Measurements from ENCODE around the gene ACOT11.
"Not testable (repeated sequence)": the region's sequence is repeated elsewhere in the genome, so short reads cannot be mapped to it uniquely, and the experiment has no call there.

The ACOT11 gene

DNA sequence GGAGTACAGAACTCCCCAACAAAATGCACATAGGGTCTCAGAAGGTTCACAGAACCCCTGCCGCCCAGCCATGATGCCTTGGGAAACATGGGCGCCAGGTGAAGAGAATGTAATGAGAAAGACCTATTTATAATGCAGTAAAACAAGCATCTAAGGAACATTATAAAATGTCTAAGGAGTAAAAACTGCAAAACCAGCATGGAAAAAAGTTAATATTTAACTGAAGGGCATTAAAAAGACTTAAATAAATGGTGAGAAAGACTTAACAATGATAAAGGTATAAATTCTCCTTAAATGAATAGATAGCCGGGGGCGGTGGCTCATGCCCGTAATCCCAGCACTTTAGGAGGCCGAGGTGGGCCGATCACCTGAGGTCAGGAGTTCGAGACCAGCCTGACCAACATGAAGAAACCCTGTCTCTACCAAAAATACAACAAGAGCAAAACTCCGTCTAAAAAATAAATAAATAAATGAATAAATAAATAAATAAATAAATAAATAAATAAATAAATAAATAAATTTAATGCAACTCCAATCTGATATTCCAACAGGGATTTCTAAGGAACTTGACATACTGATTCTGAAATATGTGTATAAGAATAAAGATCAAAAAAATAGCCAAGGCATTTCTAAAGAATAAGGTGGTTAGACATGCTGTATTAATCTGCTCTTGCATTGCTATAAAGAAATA is 27.3 kb upstream of the ACOT11 start (continued):
- no peak for TF ChIP-seq ZNF354C (tag by site-specific recombination; IDR thresholded peaks at IDR 0.05; ENCODE audit: borderline replicate concordance, low read depth)
- no peak for TF ChIP-seq ZNF350 (tag by site-specific recombination; IDR thresholded peaks at IDR 0.05)
- TF ChIP-seq ZNF175 (tag by site-specific recombination; IDR thresholded peaks at IDR 0.05) = no peak
- no peak for TF ChIP-seq ZNF776 (tag by site-specific recombination; IDR thresholded peaks at IDR 0.05; ENCODE audit: borderline replicate concordance)
- TF ChIP-seq ZNF623 (tag by site-specific recombination; IDR thresholded peaks at IDR 0.05) = peak; percentile 51
- no peak for TF ChIP-seq PRDM1 (tag by site-specific recombination; IDR thresholded peaks at IDR 0.05)
- TF ChIP-seq, protein P1, sequence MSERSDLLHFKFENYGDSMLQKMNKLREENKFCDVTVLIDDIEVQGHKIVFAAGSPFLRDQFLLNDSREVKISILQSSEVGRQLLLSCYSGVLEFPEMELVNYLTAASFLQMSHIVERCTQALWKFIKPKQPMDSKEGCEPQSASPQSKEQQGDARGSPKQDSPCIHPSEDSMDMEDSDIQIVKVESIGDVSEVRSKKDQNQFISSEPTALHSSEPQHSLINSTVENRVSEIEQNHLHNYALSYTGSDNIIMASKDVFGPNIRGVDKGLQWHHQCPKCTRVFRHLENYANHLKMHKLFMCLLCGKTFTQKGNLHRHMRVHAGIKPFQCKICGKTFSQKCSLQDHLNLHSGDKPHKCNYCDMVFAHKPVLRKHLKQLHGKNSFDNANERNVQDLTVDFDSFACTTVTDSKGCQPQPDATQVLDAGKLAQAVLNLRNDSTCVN (tag by site-specific recombination; optimal IDR thresholded peaks at IDR 0.05) = no peak
- TF ChIP-seq, protein P2, sequence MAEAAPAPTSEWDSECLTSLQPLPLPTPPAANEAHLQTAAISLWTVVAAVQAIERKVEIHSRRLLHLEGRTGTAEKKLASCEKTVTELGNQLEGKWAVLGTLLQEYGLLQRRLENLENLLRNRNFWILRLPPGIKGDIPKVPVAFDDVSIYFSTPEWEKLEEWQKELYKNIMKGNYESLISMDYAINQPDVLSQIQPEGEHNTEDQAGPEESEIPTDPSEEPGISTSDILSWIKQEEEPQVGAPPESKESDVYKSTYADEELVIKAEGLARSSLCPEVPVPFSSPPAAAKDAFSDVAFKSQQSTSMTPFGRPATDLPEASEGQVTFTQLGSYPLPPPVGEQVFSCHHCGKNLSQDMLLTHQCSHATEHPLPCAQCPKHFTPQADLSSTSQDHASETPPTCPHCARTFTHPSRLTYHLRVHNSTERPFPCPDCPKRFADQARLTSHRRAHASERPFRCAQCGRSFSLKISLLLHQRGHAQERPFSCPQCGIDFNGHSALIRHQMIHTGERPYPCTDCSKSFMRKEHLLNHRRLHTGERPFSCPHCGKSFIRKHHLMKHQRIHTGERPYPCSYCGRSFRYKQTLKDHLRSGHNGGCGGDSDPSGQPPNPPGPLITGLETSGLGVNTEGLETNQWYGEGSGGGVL (tag by site-specific recombination; IDR thresholded peaks at IDR 0.05) = no peak
- no peak for TF ChIP-seq ZNF16 (tag by site-specific recombination; IDR thresholded peaks at IDR 0.05; ENCODE audit: low read depth)
- TF ChIP-seq ZNF555 (tag by site-specific recombination; conservative IDR thresholded peaks at IDR 0.05) = peak; percentile 36
- TF ChIP-seq GFI1B (tag by site-specific recombination; IDR thresholded peaks at IDR 0.05) = no peak
- no peak for TF ChIP-seq KLF8 (tag by site-specific recombination; IDR thresholded peaks at IDR 0.05)
- TF ChIP-seq ZNF626 (tag by site-specific recombination; IDR thresholded peaks at IDR 0.05) = no peak
- peak; percentile 44; the same call in 1 of the 2 replicates for TF ChIP-seq ZBTB8A (tag by site-specific recombination; IDR thresholded peaks at IDR 0.05)
- TF ChIP-seq ZIC2 (tag by site-specific recombination; IDR thresholded peaks at IDR 0.05) = no peak
- no peak for TF ChIP-seq SP2 (tag by site-specific recombination; IDR thresholded peaks at IDR 0.05)
- peak; percentile 79; the same call in 1 of the 2 replicates for TF ChIP-seq ZNF394 (tag by site-specific recombination; IDR thresholded peaks at IDR 0.05; ENCODE audit: borderline replicate concordance)

DNA sequence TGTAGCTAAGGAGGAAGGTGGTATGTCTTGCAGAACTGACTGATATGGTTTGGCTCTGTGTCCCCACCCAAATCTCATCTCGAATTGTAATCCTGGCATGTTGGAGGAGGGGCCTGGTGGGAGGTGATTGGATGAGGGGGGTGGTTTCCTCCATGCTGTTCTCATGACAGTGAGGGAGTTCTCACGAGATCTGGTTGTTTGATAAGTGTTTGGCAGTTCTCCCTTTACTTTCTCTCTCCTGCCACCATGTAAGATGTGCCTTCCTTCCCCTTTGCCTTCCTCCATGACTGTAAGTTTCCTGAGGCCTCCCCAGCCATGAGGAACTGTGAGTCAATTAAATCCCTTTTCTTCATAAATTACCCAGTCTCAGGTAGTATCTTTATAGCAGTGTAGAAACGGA is 21.5 kb upstream of the ACOT11 start:
- H3K4me1 ChIP-seq (ENCODE audit: control insufficient read depth, insufficient read depth, low read length); H3K9me3 ChIP-seq (ENCODE audit: control insufficient read depth, insufficient read depth, low read depth, low read length); CTCF ChIA-PET; H3K36me3 ChIP-seq (ENCODE audit: control insufficient read depth in 2 of 2, insufficient read depth in 1 of 2, low read length in 2 of 2); H3K27ac ChIP-seq (ENCODE audit: extremely low read depth, low read depth, low read length); H3K4me3 ChIP-seq (ENCODE audit: low read depth, low read length): not testable (repeated sequence)
- POLR2A ChIA-PET = interaction anchor here (1.1 kb wide), 1 partner anchor 9 kb away, joined by 3 read pairs; no protein-coding TSS in a partner anchor

DNA sequence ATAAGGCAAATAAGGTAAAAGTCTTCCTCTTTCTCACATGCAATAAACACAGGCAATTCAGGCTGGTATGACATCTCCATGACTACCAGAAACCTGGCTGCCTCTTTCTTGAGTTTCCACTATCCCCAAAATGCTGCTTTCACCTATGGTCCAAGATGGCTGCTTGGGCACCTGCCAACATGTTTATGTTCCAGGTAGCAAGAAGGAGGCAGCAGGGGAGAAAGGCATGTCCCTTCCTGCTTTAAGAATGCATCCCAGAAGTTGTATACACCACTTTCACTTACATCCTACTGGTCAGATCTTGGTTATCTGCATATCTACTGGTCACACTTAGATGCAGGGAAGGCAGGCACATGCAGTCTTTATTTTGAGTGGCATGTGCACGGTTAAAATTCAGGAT is 19.4 kb upstream of the ACOT11 start:
- TF ChIP-seq ZFHX2 (tag by site-specific recombination; conservative IDR thresholded peaks at IDR 0.05) (no peak), ZNF221 (tag by site-specific recombination; IDR thresholded peaks at IDR 0.05; ENCODE audit: borderline replicate concordance) (no peak), OVOL3 (tag by site-specific recombination; IDR thresholded peaks at IDR 0.05) (no peak), ZNF555 (tag by site-specific recombination; conservative IDR thresholded peaks at IDR 0.05) (no peak), ZBTB21 (tag by site-specific recombination; IDR thresholded peaks at IDR 0.05) (no peak)
- TF ChIP-seq, protein P3, sequence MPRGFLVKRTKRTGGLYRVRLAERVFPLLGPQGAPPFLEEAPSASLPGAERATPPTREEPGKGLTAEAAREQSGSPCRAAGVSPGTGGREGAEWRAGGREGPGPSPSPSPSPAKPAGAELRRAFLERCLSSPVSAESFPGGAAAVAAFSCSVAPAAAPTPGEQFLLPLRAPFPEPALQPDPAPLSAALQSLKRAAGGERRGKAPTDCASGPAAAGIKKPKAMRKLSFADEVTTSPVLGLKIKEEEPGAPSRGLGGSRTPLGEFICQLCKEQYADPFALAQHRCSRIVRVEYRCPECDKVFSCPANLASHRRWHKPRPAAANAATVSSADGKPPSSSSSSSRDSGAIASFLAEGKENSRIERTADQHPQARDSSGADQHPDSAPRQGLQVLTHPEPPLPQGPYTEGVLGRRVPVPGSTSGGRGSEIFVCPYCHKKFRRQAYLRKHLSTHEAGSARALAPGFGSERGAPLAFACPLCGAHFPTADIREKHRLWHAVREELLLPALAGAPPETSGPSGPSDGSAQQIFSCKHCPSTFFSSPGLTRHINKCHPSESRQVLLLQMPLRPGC (tag by site-specific recombination; IDR thresholded peaks at IDR 0.05) = no peak
- Histone ChIP-seq H3K9me3 (ENCODE audit: control insufficient read depth, insufficient read depth, low read depth, low read length) (no peaks in the 10 kb centered on the region), H3K4me1 (ENCODE audit: control insufficient read depth, insufficient read depth, low read length) (no peaks in the 10 kb centered on the region), H3K4me3 (ENCODE audit: low read depth, low read length) (no peak overlapping the region), H3K27ac (ENCODE audit: extremely low read depth, low read depth, low read length) (no peak overlapping the region), H3K36me3 (ENCODE audit: control insufficient read depth in 2 of 2, insufficient read depth in 1 of 2, low read length in 2 of 2) (no peaks in the 10 kb centered on the region)
- ChIA-PET POLR2A (no interaction called here), CTCF (no interaction called here)
